Pancreas (tissue), 10 donors: Measurements from ENCODE around the gene DOP1A. TPM values are rescaled to one million over a fixed set of nuclear protein-coding genes. Genes with fewer than 3 reads are reported as not detected.

Experiments
- ATAC-seq, 4 donors: fragments of 200-7000 bp; cut with Tn5 transposase; one replicate each; pipeline versions ENCODE4 v1.8.0 to v1.9.1; 2020; ENCODE audit warnings: mild to moderate bottlenecking in 4 of 4, moderate library complexity in 4 of 4
- DNase-seq, 6 donors: peaks; one replicate each; pipeline ENCODE4 v3.0.0-alpha.2; 2020
- FAIRE-seq: peaks from 2 replicates; lab custom pipeline; 2012; peaks lifted over from hg19 to GRCh38; lab: Jason Lieb, UNC
- H3K27ac ChIP-seq, 4 donors: fragments of 200-600 bp; sonication (generic); 1 replicate in 3 of 4; 2 replicates in 1 of 4; pipeline versions ENCODE4 v1.5.0 to v1.8.0; 2020
- H3K27me3 ChIP-seq, 4 donors: fragments of 200-600 bp; one replicate each; pipeline ENCODE4 v1.8.0; 2021
- H3K36me3 ChIP-seq, 3 donors: fragments of 200-600 bp; sonication (generic) in 1 of 3; one replicate each; pipeline versions ENCODE4 v1.5.0 to v1.8.0; 2020 to 2021
- H3K4me1 ChIP-seq, 3 donors: fragments of 200-600 bp; one replicate each; pipeline ENCODE4 v1.8.0; 2021
- H3K4me3 ChIP-seq, 4 donors: fragments of 200-600 bp; sonication (generic) in 2 of 4; one replicate each; pipeline versions ENCODE4 v1.5.0 to v1.8.0; 2020 to 2021
- H3K9me3 ChIP-seq, 4 donors: fragments of 200-600 bp; one replicate each; pipeline ENCODE4 v1.8.0; 2021
- WGBS, 2 donors: extraction: QIAGEN DNeasy Blood & Tissue Kit; methylation state at CpG; one replicate each; pipeline ENCODE4 v1.1.7; 2013; 5-methylcytosine and 5-hydroxymethylcytosine counted together
- intact Hi-C, 3 donors: fragments of 100-400 bp; cut with DNase I; formaldehyde crosslinking; loops; one replicate each; pipeline versions ENCODE4 v1.11.1 to v1.14.2; 2022
- polyA plus RNA-seq, 2 donors: library from polyadenylated mRNA; stranded (reverse); fragments of 200-250 nt; gene quantifications; one replicate each; pipeline ENCODE4 v1.2.3, GENCODE V29; 2013
- total RNA-seq, 6 donors: library from RNA; stranded (reverse); fragmentation: NEBNext Ultra II Directional in 4 of 6; extraction: Animal tissue kit (Norgen Biotek cat#: 25700) in 4 of 6; gene quantifications; one replicate each; pipeline versions ENCODE4 v1.2.1 to v1.2.4, GENCODE V29; 2021 to 2023
- TF ChIP-seq, protein P1 (sequence below), 4 donors: fragments of 200-600 bp; sonication (generic) in 3 of 4; IDR thresholded peaks; one replicate each; pipeline versions ENCODE4 v1.5.0 to v1.8.0; 2021; ENCODE audit warnings: antibody characterized with exemption in 4 of 4
- donor health status: healthy with polysubstance abuse.
- donor health status: DM: no; HTN: no; CAD: no; lungs with moderate emphysema.
- donor health status: DM: no; HTN: no; CAD: no.
- donor health status: control.
- donor health status: control.
- donor health status: Bipolar disorder and iron deficiency.
- donor health status: DM: yes; HTN: yes; CAD: no.
- donor health status: DM: no; HTN: no; CAD: no.
- donor health status: DM: no; HTN: no; CAD: no.
- donor health status: DM: yes; HTN: yes; CAD: no.

The DOP1A gene
- total and polyA plus RNA-seq, 8 donors, result 5.9 to 16.1 (median 10.5) TPM

DNA sequence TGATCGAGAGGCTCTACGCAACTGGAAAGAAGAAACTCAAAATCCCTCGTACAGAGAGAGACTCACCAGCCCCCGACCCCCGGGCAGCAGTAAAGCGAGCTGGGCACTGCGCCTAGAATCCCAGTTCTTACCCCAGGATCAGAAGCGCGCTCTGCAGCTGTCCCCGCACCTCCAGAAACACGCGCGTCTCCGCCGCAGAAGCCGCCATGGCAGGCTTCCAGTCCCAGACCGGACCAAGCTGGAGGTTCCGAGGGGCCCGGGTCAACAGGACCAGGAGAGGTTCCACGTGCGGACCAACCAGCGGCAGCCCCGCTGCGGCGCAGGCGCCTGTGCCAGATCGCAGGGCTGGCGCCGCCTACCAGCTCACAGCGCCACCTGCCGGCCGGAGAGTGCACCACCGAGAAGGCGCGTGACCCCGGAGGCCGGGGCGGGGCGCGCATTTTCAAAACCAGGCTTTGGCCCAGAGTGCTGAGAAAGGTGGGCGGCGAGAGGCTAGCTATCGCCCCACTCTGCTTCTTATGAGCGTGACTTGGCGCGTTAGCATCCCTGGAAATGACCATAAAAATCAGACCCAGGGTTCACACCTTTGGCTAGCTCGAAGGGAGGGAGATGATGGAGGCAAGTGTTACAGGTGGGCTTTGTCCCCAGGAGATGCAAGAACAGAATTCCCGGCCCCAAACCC lies 1.8 kb upstream of the DOP1A start, which contains the start of gene UBE3D:
UBE3D (minus strand) TSS at position 331 of the 682 bp plus-strand sequence; CDS start at position 208, 123 bp downstream.
- ATAC-seq (peak; percentile 68 to 88 (median 82)), DNase-seq (peak; percentile 82 to 98 (median 90)), FAIRE-seq (no peak)
- 2% methylated on average over 48 of the region's 48 CpGs for WGBS, 2 donors
- H3K9me3 ChIP-seq, result no peaks in the 10 kb centered on the region
- intact Hi-C loops, result loop anchor here in 1 of 3 donors (10.0 kb wide), 2 partner anchors 149 to 449 kb away; partner anchors contain the start of gene PRSS35
- peak within 1 kb of the TSS in 1 of 4 donors; percentile 32 for H3K27ac ChIP-seq
- TF ChIP-seq, protein P1, sequence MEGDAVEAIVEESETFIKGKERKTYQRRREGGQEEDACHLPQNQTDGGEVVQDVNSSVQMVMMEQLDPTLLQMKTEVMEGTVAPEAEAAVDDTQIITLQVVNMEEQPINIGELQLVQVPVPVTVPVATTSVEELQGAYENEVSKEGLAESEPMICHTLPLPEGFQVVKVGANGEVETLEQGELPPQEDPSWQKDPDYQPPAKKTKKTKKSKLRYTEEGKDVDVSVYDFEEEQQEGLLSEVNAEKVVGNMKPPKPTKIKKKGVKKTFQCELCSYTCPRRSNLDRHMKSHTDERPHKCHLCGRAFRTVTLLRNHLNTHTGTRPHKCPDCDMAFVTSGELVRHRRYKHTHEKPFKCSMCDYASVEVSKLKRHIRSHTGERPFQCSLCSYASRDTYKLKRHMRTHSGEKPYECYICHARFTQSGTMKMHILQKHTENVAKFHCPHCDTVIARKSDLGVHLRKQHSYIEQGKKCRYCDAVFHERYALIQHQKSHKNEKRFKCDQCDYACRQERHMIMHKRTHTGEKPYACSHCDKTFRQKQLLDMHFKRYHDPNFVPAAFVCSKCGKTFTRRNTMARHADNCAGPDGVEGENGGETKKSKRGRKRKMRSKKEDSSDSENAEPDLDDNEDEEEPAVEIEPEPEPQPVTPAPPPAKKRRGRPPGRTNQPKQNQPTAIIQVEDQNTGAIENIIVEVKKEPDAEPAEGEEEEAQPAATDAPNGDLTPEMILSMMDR (IDR thresholded peaks at IDR 0.05), result peak; percentile 96 to 100 (median 100)
- H3K27me3 ChIP-seq, result no peaks in the 10 kb centered on the region
- H3K4me3 ChIP-seq, result peak within 1 kb of the TSS; percentile 52 to 70 (median 68)
- peaks cover 10 to 34% (median 23%) of the 10 kb centered on the region in 3 donors for H3K4me1 ChIP-seq
- no peaks in the 10 kb centered on the region for H3K36me3 ChIP-seq

DNA sequence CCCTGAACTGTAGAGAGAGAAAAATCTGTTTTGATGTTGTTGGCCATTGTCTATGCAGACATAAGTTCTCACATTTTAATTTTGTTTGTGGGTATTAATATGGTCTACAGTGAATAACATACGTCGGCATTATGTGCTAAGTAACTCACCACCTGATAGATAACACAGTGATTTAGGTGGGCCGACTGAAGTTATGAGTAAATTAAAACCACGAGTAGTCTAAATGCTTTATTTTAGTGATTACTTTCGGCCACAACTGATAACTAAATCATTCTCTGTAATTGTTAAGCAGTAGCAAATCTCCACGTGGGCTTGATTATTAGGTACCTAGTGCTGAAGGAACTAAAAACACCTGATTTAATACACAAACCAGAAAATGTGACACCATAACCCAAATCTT lies 1.1 kb downstream of the DOP1A start:
- TF ChIP-seq, protein P1 (IDR thresholded peaks at IDR 0.05), result no peak
- no peaks in the 10 kb centered on the region for H3K36me3 ChIP-seq
- no peaks in the 10 kb centered on the region for H3K9me3 ChIP-seq
- WGBS, 2 donors, result 9 to 11% methylated on average over 6 of the region's 6 CpGs
- FAIRE-seq (no peak), ATAC-seq (no peak), DNase-seq (no peak)
- H3K27ac ChIP-seq, result peak overlapping the region; percentile 77 to 92 (median 88)
- intact Hi-C loops, result loop anchor here in 1 of 3 donors (10.0 kb wide), 2 partner anchors 146 to 446 kb away; partner anchors contain the start of gene PRSS35
- peak overlapping the region in 3 of 4 donors; percentile 63 to 77 (median 71) for H3K4me3 ChIP-seq
- peaks cover 10 to 49% (median 42%) of the 10 kb centered on the region in 3 donors for H3K4me1 ChIP-seq
- no peaks in the 10 kb centered on the region for H3K27me3 ChIP-seq

DNA sequence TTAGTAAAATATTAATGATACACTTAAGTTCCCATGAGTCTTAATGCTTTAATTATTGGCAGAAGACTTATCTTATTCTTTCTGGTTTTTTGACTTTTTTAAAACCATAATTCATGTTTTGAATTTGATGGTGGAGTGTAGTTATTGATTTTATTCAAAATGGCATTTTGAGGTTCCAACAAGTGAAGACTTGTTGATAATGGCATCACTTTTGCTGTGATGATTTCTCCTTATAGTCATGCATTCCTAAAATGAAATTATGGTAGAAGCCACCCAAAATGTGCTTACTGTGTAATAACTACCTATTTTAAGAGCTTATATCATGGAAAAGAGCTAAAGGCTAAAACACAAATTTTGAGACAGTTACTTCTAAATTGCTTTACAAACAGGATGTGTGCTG lies 2.2 kb downstream of the DOP1A start:
- DNase-seq (no peak), FAIRE-seq (no peak), ATAC-seq (no peak)
- Histone ChIP-seq H3K9me3 (no peaks in the 10 kb centered on the region), H3K4me3 (no peak overlapping the region), H3K27ac (peak overlapping the region in 2 of 4 donors; percentile 89 to 92), H3K36me3 (no peaks in the 10 kb centered on the region), H3K27me3 (no peaks in the 10 kb centered on the region), H3K4me1 (peaks cover 10 to 43% (median 36%) of the 10 kb centered on the region in 3 donors)
- intact Hi-C loops, result loop anchor here in 1 of 3 donors (10.0 kb wide), 2 partner anchors 145 to 445 kb away; partner anchors contain the start of gene PRSS35
- TF ChIP-seq, protein P1 (IDR thresholded peaks at IDR 0.05), result no peak

DNA sequence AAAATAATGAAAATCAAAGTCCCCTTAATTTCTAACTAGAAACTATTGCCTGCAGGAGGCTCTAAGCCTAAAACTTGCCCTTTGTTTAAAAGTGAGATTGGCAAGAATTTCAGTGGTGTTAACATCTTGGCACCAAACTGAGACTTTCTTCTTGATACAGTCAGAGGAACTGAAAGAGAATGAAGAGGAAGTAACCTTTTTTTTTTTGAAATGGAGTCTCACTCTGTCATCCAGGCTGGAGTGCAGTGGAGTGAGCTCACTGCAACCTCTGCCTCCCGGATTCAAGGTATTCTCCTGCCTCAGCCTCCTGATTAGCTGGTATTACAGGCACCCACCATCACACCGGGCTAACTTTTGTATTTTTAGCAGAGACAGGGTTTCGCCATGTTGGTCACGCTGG lies 3.6 kb downstream of the DOP1A start:
- Histone ChIP-seq H3K9me3 (no peaks in the 10 kb centered on the region), H3K4me3 (no peak overlapping the region), H3K27me3 (no peaks in the 10 kb centered on the region), H3K27ac (peak overlapping the region in 3 of 4 donors; percentile 24 to 92 (median 89)), H3K36me3 (no peaks in the 10 kb centered on the region), H3K4me1 (peaks cover 10 to 43% (median 34%) of the 10 kb centered on the region in 3 donors)
- FAIRE-seq, result no peak
- TF ChIP-seq, protein P1 (IDR thresholded peaks at IDR 0.05), result no peak
- intact Hi-C loops, result no loop called here
- DNase-seq, result no peak
- ATAC-seq, result peak in 1 of 4 donors; percentile 36
- 82 to 89% methylated on average over 4 of the region's 4 CpGs for WGBS, 2 donors
